PC-9 (cell line): ENCODE data around the gene IL1RN.

ENCODE experiments used
- EZH2 ChIP-seq: fragments of 200-600 bp; sonication (generic); IDR thresholded peaks from 2 replicates; pipeline ENCODE4 v1.8.0; 2017; ENCODE audit warnings: antibody characterized with exemption, low read depth
- TF ChIP-seq, protein P1 (sequence below): fragments of 200-600 bp; sonication (generic); conservative IDR thresholded peaks from 2 replicates; pipeline ENCODE4 v1.6.1; 2017; ENCODE audit warnings: mixed run types, antibody characterized with exemption, mild to moderate bottlenecking, moderate library complexity

DNA sequence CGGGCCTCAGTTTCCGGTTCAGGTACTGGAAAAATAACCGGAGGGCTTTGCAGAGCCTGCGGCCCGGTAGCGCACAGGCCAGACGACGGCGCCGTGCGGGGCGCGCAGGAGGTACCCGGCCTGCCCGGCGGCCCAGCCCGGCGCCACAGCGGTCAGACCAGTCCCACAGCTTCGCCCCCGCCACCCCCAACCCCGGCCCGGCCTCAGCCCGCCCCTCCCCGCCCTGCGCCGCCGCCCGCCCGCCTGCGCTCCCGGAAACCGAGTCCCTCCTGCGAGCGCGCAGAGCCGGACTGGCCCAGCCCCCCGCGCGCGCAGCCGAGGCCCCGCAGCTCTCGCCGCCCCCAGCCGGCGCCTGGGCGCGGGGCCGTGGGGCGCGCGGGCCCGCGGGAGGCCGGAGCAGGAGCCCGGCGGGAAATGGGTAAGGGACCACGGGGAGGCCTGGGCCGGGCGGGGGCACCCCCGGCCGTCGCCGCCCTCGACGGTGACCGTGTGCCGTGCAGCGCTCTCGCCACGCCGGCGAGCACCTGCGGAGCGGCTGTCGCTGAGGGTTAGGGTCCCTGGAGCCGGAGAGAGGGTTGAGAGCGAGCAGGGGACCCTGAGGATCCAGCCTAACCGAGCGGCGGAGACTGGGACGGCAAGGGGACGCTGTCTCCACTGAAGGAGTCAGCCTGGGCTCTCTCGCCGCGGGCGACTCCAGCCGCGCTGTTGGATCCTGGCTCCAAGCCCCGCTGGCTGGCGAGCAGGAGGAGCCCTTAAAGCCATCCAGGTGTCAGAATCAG is 29.9 kb downstream of the IL1RN start:
- TF ChIP-seq, protein P1, sequence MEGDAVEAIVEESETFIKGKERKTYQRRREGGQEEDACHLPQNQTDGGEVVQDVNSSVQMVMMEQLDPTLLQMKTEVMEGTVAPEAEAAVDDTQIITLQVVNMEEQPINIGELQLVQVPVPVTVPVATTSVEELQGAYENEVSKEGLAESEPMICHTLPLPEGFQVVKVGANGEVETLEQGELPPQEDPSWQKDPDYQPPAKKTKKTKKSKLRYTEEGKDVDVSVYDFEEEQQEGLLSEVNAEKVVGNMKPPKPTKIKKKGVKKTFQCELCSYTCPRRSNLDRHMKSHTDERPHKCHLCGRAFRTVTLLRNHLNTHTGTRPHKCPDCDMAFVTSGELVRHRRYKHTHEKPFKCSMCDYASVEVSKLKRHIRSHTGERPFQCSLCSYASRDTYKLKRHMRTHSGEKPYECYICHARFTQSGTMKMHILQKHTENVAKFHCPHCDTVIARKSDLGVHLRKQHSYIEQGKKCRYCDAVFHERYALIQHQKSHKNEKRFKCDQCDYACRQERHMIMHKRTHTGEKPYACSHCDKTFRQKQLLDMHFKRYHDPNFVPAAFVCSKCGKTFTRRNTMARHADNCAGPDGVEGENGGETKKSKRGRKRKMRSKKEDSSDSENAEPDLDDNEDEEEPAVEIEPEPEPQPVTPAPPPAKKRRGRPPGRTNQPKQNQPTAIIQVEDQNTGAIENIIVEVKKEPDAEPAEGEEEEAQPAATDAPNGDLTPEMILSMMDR: no peak
- TF ChIP-seq EZH2: no peak
